ENCODE results near the gene PQBP1.
A peak's percentile ranks its signal among the peaks of the same experiment; 100 is the strongest.

The PQBP1 gene

DNA sequence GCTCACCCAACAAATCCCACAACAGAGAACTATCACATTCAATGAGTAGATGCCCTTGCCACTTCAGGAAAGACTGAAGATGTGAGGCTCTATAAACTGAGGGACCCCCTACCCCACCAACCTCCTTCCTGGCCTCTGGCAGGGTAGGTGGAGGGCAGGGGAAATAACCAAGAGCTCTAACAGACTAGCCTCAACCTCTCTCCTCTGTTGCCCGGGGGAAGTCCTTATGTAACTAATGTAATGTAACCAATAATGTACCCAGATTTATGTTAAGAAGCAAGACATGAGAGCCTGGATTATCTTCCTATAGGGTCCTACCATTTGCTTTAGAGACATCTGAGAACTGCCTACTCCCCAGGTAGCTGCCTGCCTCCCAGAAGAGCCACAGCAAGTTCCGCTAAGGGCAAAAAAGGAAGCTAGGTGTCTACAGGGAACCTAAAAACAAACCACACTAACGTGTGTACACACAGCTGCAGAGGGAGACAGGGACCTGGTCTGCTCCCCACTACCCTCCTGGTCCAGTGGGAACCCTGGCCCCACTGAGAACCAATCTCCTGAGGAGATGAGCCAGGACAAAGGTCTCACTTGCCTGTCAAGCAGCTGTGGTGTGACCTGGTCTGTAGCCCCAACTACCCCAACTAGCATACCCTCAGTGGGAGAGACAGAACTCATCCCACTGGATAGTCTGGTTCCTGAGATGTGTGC, 41.9 kb downstream of the PQBP1 start:
- no peak for DNase-seq (ENCODE audit: low read depth)
- H3K4me3 ChIP-seq (ENCODE audit: low read depth, low read length) = no peak overlapping the region
- no peak for TF ChIP-seq POLR2A (IDR thresholded peaks at IDR 0.05; ENCODE audit: extremely low read depth, insufficient read length)
- TF ChIP-seq, protein P1, sequence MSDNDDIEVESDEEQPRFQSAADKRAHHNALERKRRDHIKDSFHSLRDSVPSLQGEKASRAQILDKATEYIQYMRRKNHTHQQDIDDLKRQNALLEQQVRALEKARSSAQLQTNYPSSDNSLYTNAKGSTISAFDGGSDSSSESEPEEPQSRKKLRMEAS (IDR thresholded peaks at IDR 0.05; ENCODE audit: low read depth, low read length) = no peak
- TF ChIP-seq MYC (IDR thresholded peaks at IDR 0.05; ENCODE audit: low read depth, low read length) = no peak
- TF ChIP-seq, protein P2, sequence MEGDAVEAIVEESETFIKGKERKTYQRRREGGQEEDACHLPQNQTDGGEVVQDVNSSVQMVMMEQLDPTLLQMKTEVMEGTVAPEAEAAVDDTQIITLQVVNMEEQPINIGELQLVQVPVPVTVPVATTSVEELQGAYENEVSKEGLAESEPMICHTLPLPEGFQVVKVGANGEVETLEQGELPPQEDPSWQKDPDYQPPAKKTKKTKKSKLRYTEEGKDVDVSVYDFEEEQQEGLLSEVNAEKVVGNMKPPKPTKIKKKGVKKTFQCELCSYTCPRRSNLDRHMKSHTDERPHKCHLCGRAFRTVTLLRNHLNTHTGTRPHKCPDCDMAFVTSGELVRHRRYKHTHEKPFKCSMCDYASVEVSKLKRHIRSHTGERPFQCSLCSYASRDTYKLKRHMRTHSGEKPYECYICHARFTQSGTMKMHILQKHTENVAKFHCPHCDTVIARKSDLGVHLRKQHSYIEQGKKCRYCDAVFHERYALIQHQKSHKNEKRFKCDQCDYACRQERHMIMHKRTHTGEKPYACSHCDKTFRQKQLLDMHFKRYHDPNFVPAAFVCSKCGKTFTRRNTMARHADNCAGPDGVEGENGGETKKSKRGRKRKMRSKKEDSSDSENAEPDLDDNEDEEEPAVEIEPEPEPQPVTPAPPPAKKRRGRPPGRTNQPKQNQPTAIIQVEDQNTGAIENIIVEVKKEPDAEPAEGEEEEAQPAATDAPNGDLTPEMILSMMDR (IDR thresholded peaks at IDR 0.05; ENCODE audit: low read depth, low read length) = no peak

DNA sequence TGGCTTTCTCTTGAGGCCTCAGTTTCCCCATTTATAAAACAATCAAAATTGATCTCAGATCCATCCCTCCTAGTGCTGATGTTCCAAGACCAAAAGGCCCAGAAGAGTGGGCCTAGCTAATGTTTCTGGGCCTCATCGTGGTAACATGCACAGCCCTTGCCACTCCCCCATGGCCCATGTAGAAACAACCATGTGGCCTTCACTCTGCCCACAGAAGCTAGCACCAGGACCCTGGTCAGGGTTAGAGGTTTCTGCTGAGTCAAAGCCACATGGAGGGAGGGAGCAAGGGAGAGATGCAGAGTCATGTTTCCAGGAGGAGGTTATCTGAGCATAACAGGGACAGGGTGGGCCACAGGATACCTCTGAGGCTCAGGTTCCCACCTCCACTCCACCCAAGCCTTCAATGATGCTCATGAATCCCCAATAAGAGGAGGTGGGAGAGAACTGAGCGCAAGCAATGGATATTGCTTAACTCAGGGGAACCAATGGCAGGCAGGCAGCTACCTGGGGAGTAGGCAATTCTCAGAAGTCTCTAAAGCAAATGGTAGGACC, 42.8 kb downstream of the PQBP1 start:
- H3K4me3 ChIP-seq (ENCODE audit: low read depth, low read length) = no peak overlapping the region
- peak; percentile 58 for DNase-seq (ENCODE audit: low read depth)
- no peak for TF ChIP-seq POLR2A (IDR thresholded peaks at IDR 0.05; ENCODE audit: extremely low read depth, insufficient read length)
- TF ChIP-seq, protein P1 (IDR thresholded peaks at IDR 0.05; ENCODE audit: low read depth, low read length) = peak; percentile 40; the same call in 1 of the 2 replicates

DNA sequence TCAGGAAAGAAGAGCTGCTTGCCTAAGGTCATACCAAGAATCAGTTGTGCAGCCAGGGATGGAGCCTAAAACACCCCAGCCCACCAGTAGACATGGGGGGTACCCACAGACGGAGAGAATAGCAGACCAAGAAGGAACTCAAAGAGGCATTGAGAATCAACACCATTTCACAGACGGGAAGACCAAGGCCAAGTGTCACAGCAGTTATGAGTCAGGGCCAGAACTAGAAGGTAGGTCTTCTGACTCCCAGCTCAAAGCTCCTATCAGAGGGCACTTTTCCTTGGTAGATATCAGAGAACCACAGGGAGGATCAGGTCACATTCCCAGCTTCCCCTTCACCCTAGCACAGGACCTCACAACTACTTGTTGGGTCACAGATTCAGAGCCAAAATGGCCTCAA, 45.2 kb downstream of the PQBP1 start:
- no peak overlapping the region for H3K4me3 ChIP-seq (ENCODE audit: low read depth, low read length)
- no peak for DNase-seq (ENCODE audit: low read depth)
- TF ChIP-seq MYC (IDR thresholded peaks at IDR 0.05; ENCODE audit: low read depth, low read length) = no peak
- TF ChIP-seq, protein P2 (IDR thresholded peaks at IDR 0.05; ENCODE audit: low read depth, low read length) = no peak
- TF ChIP-seq, protein P1 (IDR thresholded peaks at IDR 0.05; ENCODE audit: low read depth, low read length) = no peak

- no peak overlapping the region for H3K4me3 ChIP-seq (ENCODE audit: low read depth, low read length)
- TF ChIP-seq, protein P1 (IDR thresholded peaks at IDR 0.05; ENCODE audit: low read depth, low read length) = no peak
- TF ChIP-seq, protein P2 (IDR thresholded peaks at IDR 0.05; ENCODE audit: low read depth, low read length) = peak; percentile 80
- TF ChIP-seq POLR2A (IDR thresholded peaks at IDR 0.05; ENCODE audit: extremely low read depth, insufficient read length) = no peak
- peak; percentile 56 for DNase-seq (ENCODE audit: low read depth)
Measured at GRCh38 chrX:48945517-48946348, 48.0 kb downstream of the PQBP1 start.

GRCh38 chrX:48948589-48948988, 50.9 kb downstream of the PQBP1 start:
- no peak for DNase-seq (ENCODE audit: low read depth)

More at GRCh38 chrX:48948589-48948988, 50.9 kb downstream of the PQBP1 start:
- no peak overlapping the region for H3K4me3 ChIP-seq (ENCODE audit: low read depth, low read length)
- no peak for TF ChIP-seq POLR2A (IDR thresholded peaks at IDR 0.05; ENCODE audit: extremely low read depth, insufficient read length)
- TF ChIP-seq, protein P2 (IDR thresholded peaks at IDR 0.05; ENCODE audit: low read depth, low read length) = no peak
- no peak for TF ChIP-seq MYC (IDR thresholded peaks at IDR 0.05; ENCODE audit: low read depth, low read length)
- TF ChIP-seq, protein P1 (IDR thresholded peaks at IDR 0.05; ENCODE audit: low read depth, low read length) = no peak
